Bronchial epithelial cell (primary cell): ENCODE results near the gene MT1X. TPM values are rescaled to one million over a fixed set of nuclear protein-coding genes. Genes with fewer than 3 reads are reported as not detected.
"Not testable (repeated sequence)": the region's sequence is repeated elsewhere in the genome, so short reads cannot be mapped to it uniquely, and the experiment has no call there.

Source experiments
- DNase-seq: peaks from one replicate; pipeline ENCODE4 v3.0.0-alpha.2; 2010; ENCODE audit warnings: low read depth
- FAIRE-seq: peaks from 2 replicates; lab custom pipeline; 2011; peaks lifted over from hg19 to GRCh38; lab: Jason Lieb, UNC
- H3K27me3 ChIP-seq: 2 replicates; pipeline ENCODE4 v1.5.1; 2011; ENCODE audit warnings: low read length; ENCODE audit not compliant: control insufficient read depth, insufficient read depth
- H3K36me3 ChIP-seq: 2 replicates; pipeline ENCODE4 v1.5.1; 2011; ENCODE audit warnings: low read length; ENCODE audit not compliant: control insufficient read depth, insufficient read depth
- H3K4me3 ChIP-seq: 2 replicates; pipeline ENCODE4 v1.5.1; 2011; ENCODE audit warnings: mild to moderate bottlenecking, low read depth, low read length, control low read depth
- total RNA-seq: library from RNA; depleted of rRNA; stranded (reverse); fragments of >200 nt; gene quantifications from 2 replicates; pipeline ENCODE4 v1.2.1, GENCODE V29; 2014
- TF ChIP-seq, protein P1 (sequence below): IDR thresholded peaks from 2 replicates; pipeline ENCODE4 v1.5.1; 2011; ENCODE audit warnings: mild to moderate bottlenecking, moderate library complexity, low read length, control low read depth, inconsistent platforms; ENCODE audit not compliant: insufficient read depth, severe bottlenecking

MT1X gene
- total RNA-seq, 1 donor from 2014 or later, result 212 TPM

DNA sequence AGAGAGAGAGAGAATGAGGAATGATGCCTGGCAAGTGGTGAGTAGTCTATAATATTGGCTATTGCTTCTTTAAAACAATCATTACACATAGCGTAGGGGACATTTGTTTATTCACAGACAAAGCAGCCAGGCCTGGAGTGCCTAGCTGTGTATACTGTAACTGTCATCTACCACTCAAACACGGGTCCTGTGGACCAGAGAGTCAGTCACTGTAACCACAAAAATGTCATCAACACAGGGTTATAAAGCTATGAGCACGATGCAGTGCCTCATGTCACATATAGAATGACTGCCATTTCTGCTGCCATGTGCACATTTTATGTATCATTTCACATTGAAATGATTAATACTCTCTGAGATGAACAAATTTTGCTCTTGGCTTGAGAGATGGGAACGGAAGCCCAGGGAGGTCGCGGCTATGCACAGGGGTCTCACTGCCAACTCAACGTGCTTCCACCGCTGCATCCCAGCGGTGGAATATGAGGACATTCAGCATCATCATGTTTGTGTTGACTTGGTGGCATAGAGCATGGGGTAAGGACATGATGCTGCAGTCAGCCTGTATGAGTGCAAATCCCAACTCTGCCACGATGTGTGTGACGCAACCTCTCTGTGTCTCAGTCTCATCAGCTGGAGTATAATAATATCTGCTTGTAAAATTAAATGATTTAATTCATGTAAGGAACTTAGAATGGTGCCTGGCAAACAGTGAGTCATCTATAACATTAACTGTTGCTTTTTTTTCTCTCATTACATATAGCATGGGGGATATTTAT, 9.3 kb upstream of the MT1X start:
- DNase-seq, result peak; percentile 27
- FAIRE-seq, result no peak
- Histone ChIP-seq H3K36me3 (no peaks in the 10 kb centered on the region), H3K27me3 (peaks cover 19% of the 10 kb centered on the region), H3K4me3 (no peak overlapping the region)
- TF ChIP-seq, protein P1, sequence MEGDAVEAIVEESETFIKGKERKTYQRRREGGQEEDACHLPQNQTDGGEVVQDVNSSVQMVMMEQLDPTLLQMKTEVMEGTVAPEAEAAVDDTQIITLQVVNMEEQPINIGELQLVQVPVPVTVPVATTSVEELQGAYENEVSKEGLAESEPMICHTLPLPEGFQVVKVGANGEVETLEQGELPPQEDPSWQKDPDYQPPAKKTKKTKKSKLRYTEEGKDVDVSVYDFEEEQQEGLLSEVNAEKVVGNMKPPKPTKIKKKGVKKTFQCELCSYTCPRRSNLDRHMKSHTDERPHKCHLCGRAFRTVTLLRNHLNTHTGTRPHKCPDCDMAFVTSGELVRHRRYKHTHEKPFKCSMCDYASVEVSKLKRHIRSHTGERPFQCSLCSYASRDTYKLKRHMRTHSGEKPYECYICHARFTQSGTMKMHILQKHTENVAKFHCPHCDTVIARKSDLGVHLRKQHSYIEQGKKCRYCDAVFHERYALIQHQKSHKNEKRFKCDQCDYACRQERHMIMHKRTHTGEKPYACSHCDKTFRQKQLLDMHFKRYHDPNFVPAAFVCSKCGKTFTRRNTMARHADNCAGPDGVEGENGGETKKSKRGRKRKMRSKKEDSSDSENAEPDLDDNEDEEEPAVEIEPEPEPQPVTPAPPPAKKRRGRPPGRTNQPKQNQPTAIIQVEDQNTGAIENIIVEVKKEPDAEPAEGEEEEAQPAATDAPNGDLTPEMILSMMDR, result no peak

DNA sequence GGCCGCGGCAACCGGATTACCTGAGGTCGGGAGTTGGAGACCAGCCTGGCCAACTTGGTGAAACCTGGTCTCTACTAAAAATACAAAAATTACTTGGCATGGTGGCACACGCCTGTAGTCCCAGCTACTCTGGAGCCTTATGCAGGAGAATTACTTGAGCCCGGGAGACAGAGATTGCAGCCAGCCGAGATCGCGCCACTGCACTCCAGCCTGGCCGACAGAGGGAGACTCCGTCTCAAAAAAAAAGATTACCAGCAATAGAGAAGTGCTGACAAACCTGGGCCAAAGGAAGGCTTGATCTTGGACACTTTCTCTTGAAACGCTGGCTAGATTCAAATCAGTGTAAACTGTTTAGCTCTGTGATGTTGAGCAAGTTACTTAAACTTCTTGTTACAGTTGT, 8.3 kb upstream of the MT1X start:
- DNase-seq, result peak; percentile 35
- FAIRE-seq, result no peak
- H3K4me3 ChIP-seq, result no peak overlapping the region
- H3K36me3 ChIP-seq, result no peaks in the 10 kb centered on the region
- TF ChIP-seq, protein P1, result peak; percentile 75
- peaks cover 11% of the 10 kb centered on the region for H3K27me3 ChIP-seq

DNA sequence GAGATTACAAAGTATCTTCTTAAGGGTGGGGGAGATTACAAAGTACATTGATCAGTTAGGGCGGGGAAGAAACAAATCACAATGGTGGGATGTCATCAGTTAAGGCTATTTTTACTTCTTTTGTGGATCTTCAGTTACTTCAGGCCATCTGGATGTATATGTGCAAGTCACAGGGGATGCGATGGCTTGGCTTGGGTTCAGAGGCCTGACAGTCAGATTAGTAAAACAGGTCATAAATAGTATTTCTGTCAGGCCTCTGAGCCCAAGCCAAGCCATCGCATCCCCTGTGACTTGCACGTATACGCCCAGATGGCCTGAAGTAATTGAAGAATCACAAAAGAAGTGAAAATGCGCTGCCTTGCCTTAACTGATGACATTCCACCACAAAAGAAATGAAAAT, 7.7 kb upstream of the MT1X start:
- not testable (repeated sequence) for FAIRE-seq, H3K27me3 ChIP-seq, DNase-seq, H3K4me3 ChIP-seq, H3K36me3 ChIP-seq

DNA sequence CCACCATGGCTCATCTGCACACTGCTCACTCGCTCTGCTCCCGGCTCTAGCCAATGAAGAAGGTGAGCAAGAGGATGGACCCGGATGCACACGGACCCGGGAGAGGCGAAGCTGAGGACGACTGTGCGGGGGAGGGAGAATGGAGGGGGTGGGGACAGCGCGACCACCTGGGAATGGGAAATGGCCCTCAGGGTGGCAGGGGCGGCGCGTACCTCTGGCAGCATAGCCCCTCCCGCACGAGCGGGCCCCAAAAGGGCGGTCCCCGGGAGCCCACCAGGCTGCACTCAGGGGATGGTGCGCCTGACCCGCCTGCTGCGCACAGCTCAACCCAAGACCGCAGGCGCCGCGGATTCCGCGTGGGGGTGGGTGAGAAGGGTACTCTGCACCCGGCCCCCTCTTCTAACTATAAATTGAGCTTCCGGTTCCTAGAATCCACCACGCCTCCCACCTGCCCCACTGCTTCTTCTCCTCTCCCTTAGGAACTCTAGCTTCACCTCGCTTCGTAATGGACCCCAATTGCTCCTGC, 6.5 kb upstream of the MT1X start:
- TF ChIP-seq, protein P1, result no peak
- no peak for DNase-seq
- Histone ChIP-seq H3K36me3 (no peaks in the 10 kb centered on the region), H3K4me3 (no peak overlapping the region), H3K27me3 (no peaks in the 10 kb centered on the region)
- FAIRE-seq, result no peak

DNA sequence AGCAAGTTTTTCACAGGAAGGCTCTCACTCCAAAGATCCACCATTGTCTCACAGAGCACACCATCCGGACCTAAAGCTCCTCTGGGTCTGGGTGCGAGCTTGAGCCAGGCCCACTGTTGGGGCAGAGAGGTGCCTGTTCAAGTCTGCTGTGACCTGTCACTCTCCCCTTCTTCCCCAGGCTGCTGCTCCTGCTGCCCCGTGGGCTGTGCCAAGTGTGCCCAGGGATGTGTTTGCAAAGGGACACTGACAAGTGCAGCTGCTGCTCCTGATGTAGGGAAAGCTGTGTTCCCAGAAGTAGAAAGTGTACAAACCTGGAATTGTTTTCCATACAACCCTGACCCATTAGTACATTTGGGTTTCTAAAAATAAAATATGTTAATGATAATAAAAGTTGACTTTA, 4.8 kb upstream of the MT1X start:
- Histone ChIP-seq H3K27me3 (no peaks in the 10 kb centered on the region), H3K36me3 (peaks cover 2% of the 10 kb centered on the region), H3K4me3 (no peak overlapping the region)
- no peak for FAIRE-seq
- no peak for DNase-seq
- TF ChIP-seq, protein P1, result no peak

DNA sequence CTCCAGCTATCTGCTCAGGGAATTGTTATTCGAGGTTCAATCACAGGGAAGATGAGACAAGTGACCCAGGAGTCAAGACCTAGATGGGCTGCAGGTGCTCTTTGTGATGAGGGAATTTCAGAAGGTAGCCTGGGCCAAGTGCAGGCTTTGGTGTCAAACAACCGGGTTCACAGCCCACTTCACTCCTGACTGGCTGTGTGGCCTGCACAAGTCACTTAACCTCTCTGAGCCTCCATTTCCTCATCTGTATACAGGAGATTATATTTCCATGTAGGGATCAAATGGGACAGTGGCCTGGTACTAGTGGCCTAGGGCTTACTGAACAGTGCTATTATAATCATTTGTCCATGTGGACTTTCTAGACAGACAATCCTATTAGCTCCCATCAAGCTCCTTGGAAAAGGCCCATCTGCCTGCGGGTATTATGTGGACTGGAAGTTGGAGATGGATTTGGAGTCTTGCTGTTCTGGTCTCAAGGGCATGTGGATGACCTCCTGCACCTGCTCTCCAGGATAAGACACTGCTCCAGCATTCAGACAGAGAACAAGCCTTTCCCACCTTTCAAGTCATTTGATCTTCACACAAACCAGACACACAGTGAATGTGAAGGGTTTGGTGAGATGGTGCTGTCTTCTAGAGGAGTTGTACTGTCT, 3.1 kb upstream of the MT1X start:
- FAIRE-seq (no peak), DNase-seq (no peak)
- TF ChIP-seq, protein P1, result no peak
- no peaks in the 10 kb centered on the region for H3K27me3 ChIP-seq
- peaks cover 8% of the 10 kb centered on the region for H3K36me3 ChIP-seq
- no peak overlapping the region for H3K4me3 ChIP-seq
